HFFc6 (cell line): Measurements from ENCODE around the gene MAN2A1. TPM values are rescaled to one million over a fixed set of nuclear protein-coding genes. Genes with fewer than 3 reads are reported as not detected.

ENCODE experiments used
- DNase-seq: peaks from one replicate; pipeline ENCODE4 v3.0.0-alpha.2; 2018
- H3K27ac Mint-ChIP-seq: 2 replicates; pipeline ENCODE4 v1.8.0; 2020; ENCODE audit warnings: mild to moderate bottlenecking, mixed read lengths
- H3K27me3 Mint-ChIP-seq: 2 replicates; pipeline ENCODE4 v1.8.0; 2021; ENCODE audit warnings: mild to moderate bottlenecking, moderate library complexity, mixed read lengths; ENCODE audit not compliant: insufficient read depth
- H3K36me3 Mint-ChIP-seq: 2 replicates; pipeline ENCODE4 v1.8.0; 2021; ENCODE audit warnings: low read depth, mixed read lengths
- H3K4me1 Mint-ChIP-seq: 2 replicates; pipeline ENCODE4 v1.8.0; 2020; ENCODE audit warnings: low read depth, mixed read lengths
- H3K4me3 Mint-ChIP-seq: 2 replicates; pipeline ENCODE4 v1.8.0; 2020; ENCODE audit warnings: mild to moderate bottlenecking, moderate library complexity, mixed read lengths
- H3K9me3 Mint-ChIP-seq: 2 replicates; pipeline ENCODE4 v1.8.0; 2020; ENCODE audit warnings: mild to moderate bottlenecking, mixed read lengths
- CTCF ChIP-seq: fragments of 200-600 bp; sonication (generic); IDR thresholded peaks from 2 replicates; pipeline ENCODE4 v1.5.0; 2021; ENCODE audit warnings: antibody characterized with exemption, mild to moderate bottlenecking
- total RNA-seq, 6 experiments: library from RNA; stranded (reverse); fragmentation: NEBNext Ultra II Directional; extraction: Animal tissue kit (Norgen Biotek cat#: 25700); gene quantifications; 2 replicates in 1 of 6; 3 replicates in 5 of 6; pipeline ENCODE4 v1.2.3, GENCODE V29; 2021

MAN2A1 gene
- total RNA-seq, 6 experiments from 2014 or later = 29.1 to 47.7 (median 39.0) TPM

DNA sequence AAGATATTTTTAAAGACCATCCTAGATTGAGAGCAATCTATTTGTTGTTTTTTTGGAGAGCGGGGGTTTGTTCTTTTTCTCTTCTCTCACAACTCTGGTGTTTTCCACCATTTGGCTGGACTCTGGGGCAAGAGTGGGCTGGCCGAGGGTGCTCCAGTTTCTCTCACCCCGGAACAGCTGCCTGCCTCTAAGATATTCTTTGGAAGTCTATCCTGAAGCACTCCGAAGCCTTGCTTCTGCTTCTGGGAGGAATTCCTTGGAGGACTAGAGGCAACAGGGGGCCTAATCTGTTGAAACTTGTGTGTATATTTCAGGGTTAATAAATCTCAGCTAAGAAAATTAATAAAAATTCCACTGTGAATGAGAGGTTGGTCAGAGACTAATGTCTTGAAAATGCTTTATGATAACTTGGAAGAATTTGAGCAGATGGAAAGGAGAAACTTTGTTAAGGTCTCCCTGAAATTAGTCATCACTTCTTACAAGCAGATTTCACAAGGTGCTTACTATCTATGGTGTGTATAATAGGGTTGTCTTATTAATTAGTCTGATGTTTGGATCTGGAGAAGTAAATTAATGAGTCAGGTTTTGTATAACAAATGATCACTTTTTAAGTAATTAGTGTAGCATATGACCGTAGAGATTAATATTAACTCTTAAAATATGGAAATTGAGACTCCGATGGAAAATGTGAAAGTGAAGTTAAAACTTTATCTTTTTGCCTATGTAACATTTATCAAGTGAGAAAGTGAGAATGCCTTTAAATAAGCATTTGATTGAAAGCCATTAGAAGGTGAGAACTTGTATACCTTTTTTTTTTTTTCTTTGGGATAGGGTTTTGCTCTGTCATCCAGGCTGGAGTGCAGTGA, 4.0 kb downstream of the MAN2A1 start:
- DNase-seq = peak; percentile 48
- TF ChIP-seq CTCF = no peak
- Mint-ChIP-seq H3K27me3 (peaks cover 2% of the 10 kb centered on the region), H3K4me1 (peaks cover 50% of the 10 kb centered on the region), H3K36me3 (no peaks in the 10 kb centered on the region), H3K4me3 (peak overlapping the region; percentile 57), H3K27ac (peak overlapping the region; percentile 65), H3K9me3 (peaks cover 3% of the 10 kb centered on the region; the same call in 1 of the 2 replicates)

GRCh38 chr5:109694451-109694891, 4.7 kb downstream of the MAN2A1 start:
- DNase-seq = peak; percentile 46
- no peak for TF ChIP-seq CTCF

DNA sequence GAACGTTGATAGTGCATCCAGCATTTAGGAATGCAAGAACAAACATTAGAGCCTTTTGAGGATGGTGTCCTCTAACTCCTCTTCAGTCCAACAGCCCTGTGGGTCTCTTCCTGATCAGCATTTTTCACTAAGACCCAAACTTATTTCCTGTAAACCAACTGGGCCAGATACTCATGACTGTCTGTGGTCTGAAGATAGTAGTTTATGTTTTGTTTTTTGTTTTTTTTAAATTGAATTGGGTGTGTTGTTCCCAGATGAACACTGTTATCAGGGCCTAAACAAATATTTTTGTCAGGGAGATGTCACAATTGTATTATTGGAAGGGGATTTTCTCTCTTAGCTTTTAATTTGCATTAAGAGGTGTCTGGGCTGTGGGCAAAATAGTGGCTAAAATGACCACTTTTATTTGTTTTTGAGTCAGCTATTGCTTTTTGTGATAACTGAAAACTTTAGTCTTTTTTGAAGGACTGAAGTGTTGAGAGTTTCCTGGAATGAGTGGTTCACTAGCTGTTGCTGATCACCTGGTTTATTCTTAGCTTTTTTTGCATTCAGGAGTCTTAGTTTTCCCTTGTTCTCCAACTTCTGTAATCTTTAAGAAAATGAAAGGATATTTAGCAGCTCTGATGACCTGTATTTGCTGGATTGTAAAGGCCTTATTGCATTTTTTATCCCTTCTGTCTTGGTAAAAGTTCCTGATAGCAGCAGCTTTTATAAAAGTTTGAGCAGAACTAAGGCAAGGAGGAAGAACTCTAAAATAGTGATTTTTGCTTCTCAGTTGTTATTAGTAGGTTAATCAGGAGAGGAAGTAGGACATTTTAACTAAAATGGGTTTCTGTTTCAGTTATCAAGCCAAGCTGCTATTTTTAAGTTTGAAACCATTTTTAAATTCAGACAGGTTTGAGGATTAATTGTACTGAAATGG, 5.5 kb downstream of the MAN2A1 start:
- DNase-seq = no peak
- no peaks in the 10 kb centered on the region; the same call in 1 of the 2 replicates for H3K27me3 Mint-ChIP-seq
- peak overlapping the region; percentile 65 for H3K27ac Mint-ChIP-seq
- no peaks in the 10 kb centered on the region for H3K36me3 Mint-ChIP-seq
- no peaks in the 10 kb centered on the region for H3K9me3 Mint-ChIP-seq
- H3K4me1 Mint-ChIP-seq = peaks cover 50% of the 10 kb centered on the region
- 0 out of 2 replicates have a peak overlapping the region, but pooled peaks have one; percentile 3 for H3K4me3 Mint-ChIP-seq
- TF ChIP-seq CTCF = no peak

More at GRCh38 chr5:109694451-109694891, 4.7 kb downstream of the MAN2A1 start:
- peak overlapping the region; percentile 65 for H3K27ac Mint-ChIP-seq
- H3K4me3 Mint-ChIP-seq = peak overlapping the region; percentile 34
- H3K4me1 Mint-ChIP-seq = peaks cover 50% of the 10 kb centered on the region
- H3K9me3 Mint-ChIP-seq = no peaks in the 10 kb centered on the region
- H3K36me3 Mint-ChIP-seq = no peaks in the 10 kb centered on the region
- H3K27me3 Mint-ChIP-seq = no peaks in the 10 kb centered on the region; the same call in 1 of the 2 replicates

DNA sequence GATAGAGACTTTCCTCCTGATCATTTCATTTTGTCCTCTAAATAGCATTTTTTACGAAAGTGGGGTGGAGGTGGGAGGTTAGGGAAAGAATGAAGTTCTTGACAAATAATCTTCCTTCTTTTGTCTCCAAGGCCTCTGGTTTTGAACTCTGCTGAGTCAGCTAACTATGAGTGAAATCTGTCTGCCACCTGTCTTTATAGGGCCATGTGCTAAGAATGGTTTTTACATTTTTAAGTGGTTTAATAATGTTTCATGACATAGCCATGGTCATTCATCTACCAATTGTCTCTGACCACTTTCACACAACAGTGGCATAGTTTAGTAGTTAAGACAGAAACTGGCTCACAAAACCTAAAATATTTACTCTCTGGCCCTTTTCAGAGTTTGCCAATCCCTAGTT, 7.6 kb downstream of the MAN2A1 start:
- TF ChIP-seq CTCF = no peak
- no peaks in the 10 kb centered on the region for H3K27me3 Mint-ChIP-seq
- H3K4me3 Mint-ChIP-seq = no peak overlapping the region
- peaks cover 52% of the 10 kb centered on the region for H3K4me1 Mint-ChIP-seq
- H3K9me3 Mint-ChIP-seq = no peaks in the 10 kb centered on the region
- no peaks in the 10 kb centered on the region for H3K36me3 Mint-ChIP-seq
- no peak for DNase-seq
- H3K27ac Mint-ChIP-seq = no peak overlapping the region

DNA sequence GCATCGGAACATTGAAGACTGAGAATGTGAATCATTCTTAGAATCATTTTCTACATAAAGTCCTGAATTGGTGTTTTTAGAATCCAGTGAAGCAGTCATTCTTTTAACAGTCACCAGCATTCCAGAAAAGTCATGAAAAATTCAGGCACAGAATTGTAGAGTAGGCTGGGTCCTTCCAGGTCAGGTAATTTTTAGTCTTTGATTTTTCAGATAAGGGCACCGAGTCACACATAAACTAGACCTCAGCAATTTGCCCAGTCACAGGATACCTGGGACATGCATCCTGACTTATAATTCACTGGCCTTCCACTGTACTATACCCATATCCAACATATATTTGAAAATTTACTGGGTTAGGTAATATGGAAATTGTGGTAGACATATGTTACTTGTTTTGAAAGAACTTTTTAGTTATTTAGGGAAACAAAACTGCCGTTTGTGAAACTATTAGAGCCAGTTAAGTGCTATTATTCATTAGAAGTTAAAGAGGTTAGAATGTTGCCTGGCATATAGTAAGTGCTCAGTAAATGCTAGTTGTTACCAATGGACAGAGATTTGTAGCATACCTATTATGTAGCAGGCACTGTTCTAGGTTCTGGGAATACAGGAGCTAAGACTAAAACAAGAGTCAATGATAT, 10.9 kb downstream of the MAN2A1 start:
- Mint-ChIP-seq H3K9me3 (no peaks in the 10 kb centered on the region), H3K27me3 (no peaks in the 10 kb centered on the region), H3K27ac (no peak overlapping the region), H3K36me3 (no peaks in the 10 kb centered on the region), H3K4me3 (no peak overlapping the region), H3K4me1 (peaks cover 38% of the 10 kb centered on the region)
- no peak for DNase-seq
- TF ChIP-seq CTCF = no peak
